ENCODE data around the gene BTBD7.
A peak's percentile ranks its signal among the peaks of the same experiment; 100 is the strongest.
"Not testable (repeated sequence)": the region's sequence is repeated elsewhere in the genome, so short reads cannot be mapped to it uniquely, and the experiment has no call there.

Gene BTBD7

GRCh38 chr14:93332853-93333630, at the start of gene BTBD7:
Gene BTBD7, minus strand, starts transcription at chr14:93333036. Its CDS starts 36,985 bp downstream, at chr14:93296051.
- DNase-seq: peak; percentile 94

- no peak for DNase-seq
Measured at GRCh38 chr14:93381644-93382043, 48.8 kb upstream of the BTBD7 start.

- DNase-seq: no peak
Measured at GRCh38 chr14:93379831-93380230, 47.0 kb upstream of the BTBD7 start.

- DNase-seq: no peak
Measured at GRCh38 chr14:93375673-93376156, 42.9 kb upstream of the BTBD7 start.

GRCh38 chr14:93369713-93370266, 37.0 kb upstream of the BTBD7 start:
- no peak for DNase-seq

- no peak for DNase-seq
Measured at GRCh38 chr14:93368996-93369712, 36.3 kb upstream of the BTBD7 start.

- not testable (repeated sequence) for DNase-seq
Measured at GRCh38 chr14:93354873-93355272, 22.0 kb upstream of the BTBD7 start.

- DNase-seq: no peak
Measured at GRCh38 chr14:93348292-93348691, 15.5 kb upstream of the BTBD7 start.

- no peak for DNase-seq
Measured at GRCh38 chr14:93347850-93348249, 15.0 kb upstream of the BTBD7 start.

GRCh38 chr14:93346926-93347721, 14.3 kb upstream of the BTBD7 start, which contains the start of gene COX8C:
Gene COX8C, plus strand, starts transcription at chr14:93347182. Its CDS starts 87 bp downstream, at chr14:93347269.
- DNase-seq: no peak

- DNase-seq: no peak
Measured at GRCh38 chr14:93343797-93344196, 11.0 kb upstream of the BTBD7 start.

- DNase-seq: no peak
Measured at GRCh38 chr14:93343266-93343665, 10.4 kb upstream of the BTBD7 start.

GRCh38 chr14:93337884-93338283, 5.0 kb upstream of the BTBD7 start:
- DNase-seq: no peak

GRCh38 chr14:93337143-93337753, 4.4 kb upstream of the BTBD7 start:
- no peak for DNase-seq

- no peak for DNase-seq
Measured at GRCh38 chr14:93333631-93334103, 831 bp upstream of the BTBD7 start.

- peak; percentile 58 for DNase-seq
Measured at GRCh38 chr14:93332397-93332852, 411 bp downstream of the BTBD7 start.

GRCh38 chr14:93331728-93332396, 974 bp downstream of the BTBD7 start:
- peak; percentile 18 for DNase-seq

GRCh38 chr14:93331002-93331727, 1.7 kb downstream of the BTBD7 start:
- DNase-seq: no peak

- DNase-seq: no peak
Measured at GRCh38 chr14:93330609-93331000, 2.2 kb downstream of the BTBD7 start.

GRCh38 chr14:93329965-93330608, 2.7 kb downstream of the BTBD7 start:
- DNase-seq: no peak
